Heart left ventricle (tissue), 16 donors: ENCODE measurements around the gene NAXD. TPM values are rescaled to one million over a fixed set of nuclear protein-coding genes. Genes with fewer than 3 reads are reported as not detected.
A peak's percentile ranks its signal among the peaks of the same experiment; 100 is the strongest.

ENCODE experiments used
- ATAC-seq, 4 donors: fragments of 200-7000 bp; cut with Tn5 transposase; one replicate each; pipeline ENCODE4 v1.9.1; 2020 to 2022; ENCODE audit warnings: moderate library complexity in 4 of 4, mild to moderate bottlenecking in 3 of 4, moderate number of reproducible peaks in 1 of 4
- DNase-seq, 5 donors: peaks; one replicate each; pipeline ENCODE4 v3.0.0-alpha.2; 2020
- H3K27ac ChIP-seq, 12 donors: fragments of 200-600 bp; sonication (generic) in 4 of 12; one replicate each; pipeline versions ENCODE4 v1.5.0 to v1.8.0; 2016 to 2022; ENCODE audit warnings: mild to moderate bottlenecking in 2 of 12
- H3K27me3 ChIP-seq, 9 donors: fragments of 200-600 bp; sonication (generic) in 2 of 9; one replicate each; pipeline versions ENCODE4 v1.5.1 to v1.8.0; 2016 to 2022; ENCODE audit warnings: mild to moderate bottlenecking in 3 of 9
- H3K36me3 ChIP-seq, 9 donors: fragments of 200-600 bp; sonication (generic) in 2 of 9; one replicate each; pipeline versions ENCODE4 v1.5.0 to v1.8.0; 2018 to 2022; ENCODE audit warnings: mild to moderate bottlenecking in 2 of 9
- H3K4me1 ChIP-seq, 12 donors: fragments of 200-600 bp; sonication (generic) in 4 of 12; one replicate each; pipeline versions ENCODE4 v1.5.0 to v1.8.0; 2016 to 2022; ENCODE audit warnings: mild to moderate bottlenecking in 3 of 12
- H3K4me3 ChIP-seq, 12 donors: fragments of 200-600 bp; sonication (generic) in 4 of 12; one replicate each; pipeline versions ENCODE4 v1.5.0 to v1.8.0; 2017 to 2022; ENCODE audit warnings: mild to moderate bottlenecking in 9 of 12, moderate library complexity in 4 of 12
- H3K9me3 ChIP-seq, 12 donors: fragments of 200-600 bp; sonication (generic) in 4 of 12; one replicate each; pipeline versions ENCODE4 v1.5.0 to v1.8.0; 2016 to 2022; ENCODE audit warnings: mild to moderate bottlenecking in 1 of 12
- CTCF ChIP-seq, 12 donors: fragments of 200-600 bp; sonication (generic) in 4 of 12; IDR thresholded peaks; one replicate each; pipeline versions ENCODE4 v1.5.0 to v1.8.0; 2018 to 2022; ENCODE audit warnings: antibody characterized with exemption in 12 of 12, mild to moderate bottlenecking in 5 of 12
- POLR2A ChIP-seq, 2 donors: fragments of 450-650 bp; IDR thresholded peaks; one replicate each; pipeline ENCODE4 v1.6.1; 2017; ENCODE audit warnings: antibody characterized with exemption in 2 of 2, mild to moderate bottlenecking in 2 of 2, moderate library complexity in 2 of 2
- WGBS, 4 donors: extraction: QIAGEN DNeasy Blood & Tissue Kit in 2 of 4; methylation state at CpG; one replicate each; pipeline versions ENCODE4 v1.1.5 to v1.1.7; 2013 to 2018; 5-methylcytosine and 5-hydroxymethylcytosine counted together
- intact Hi-C, 10 donors: fragments of 100-400 bp; cut with DNase I; formaldehyde crosslinking; loops; one replicate each; pipeline versions ENCODE4 v1.11.1 to v1.14.2; 2022
- polyA plus RNA-seq, 2 donors: library from polyadenylated mRNA; stranded (reverse); fragments of 200-250 nt; gene quantifications; one replicate each; pipeline ENCODE4 v1.2.3, GENCODE V29; 2013
- total RNA-seq, 9 donors: library from RNA; depleted of rRNA in 2 of 9; stranded (reverse); fragments of >200 nt in 2 of 9; fragmentation: NEBNext Ultra II Directional in 3 of 9; extraction: Animal tissue kit (Norgen Biotek cat#: 25700) in 3 of 9; gene quantifications; one replicate each; pipeline versions ENCODE4 v1.1.0 to v1.2.4, GENCODE V29; 2016 to 2023
- donor health status: ischemic (EF 13 %, LVEDD 7.1; RV severe dilation, severe dysfunction).
- donor health status: healthy with polysubstance abuse.
- donor health status: DM: no; HTN: yes; CAD: no.
- donor health status: DM: no; HTN: no; CAD: no.
- donor health status: ischemic (EF 25% LVEDD 6.9; RV normal size, moderate dysfunction).
- donor health status: ischemic (EF 25% LVEDD 5.7; RV mildly dilated, moderate dysfunction).
- donor health status: healthy.
- donor health status: DM: yes; HTN: yes; CAD: no.
- donor health status: ischemic (EF 35%, LVEDD 5.7; RV mildly dilated, moderate dysfunction).
- donor health status: nonischemic (EF 11% LVEDD 7.7; RV severe dilation, severe dysfunction).
- donor health status: DM: yes; HTN: yes; CAD: no.
- donor health status: PGD.
- donor health status: ischemic (EF 29% LVEDD 5.4; RV normal size, mild dysfunction).
- donor health status: nonischemic (EF 23%, LVEDD 6.1; RV moderate dilation, normal function).

NAXD gene
- total and polyA plus RNA-seq, 11 donors = 19.2 to 31.4 (median 23.4) TPM

- H3K36me3 ChIP-seq = peaks cover 0 to 95% (median 77%) of the 10 kb centered on the region in 9 donors
- TF ChIP-seq CTCF (IDR thresholded peaks at IDR 0.05) = no peak
- no peak for TF ChIP-seq POLR2A (IDR thresholded peaks at IDR 0.05)
- no peaks in the 10 kb centered on the region for H3K27me3 ChIP-seq
- no peaks in the 10 kb centered on the region for H3K9me3 ChIP-seq
- peak overlapping the region in 1 of 12 donors; percentile 85 for H3K27ac ChIP-seq
- no peak overlapping the region for H3K4me3 ChIP-seq
- no peaks in the 10 kb centered on the region for H3K4me1 ChIP-seq
- ATAC-seq (peak in 1 of 4 donors; percentile 29), DNase-seq (no peak)
- WGBS, 4 donors = 88 to 98% (median 93%) methylated on average over 5 of the region's 5 CpGs
- intact Hi-C loops = loop anchor here in 2 of 10 donors (5.0 to 10.0 kb wide), 2 partner anchors 131 to 133 kb away; no protein-coding TSS in a partner anchor
Observed at GRCh38 chr13:110683921-110684320, 68.6 kb downstream of the NAXD start.

- peaks cover 0 to 97% (median 81%) of the 10 kb centered on the region in 9 donors for H3K36me3 ChIP-seq
- H3K9me3 ChIP-seq = no peaks in the 10 kb centered on the region
- ATAC-seq (no peak), DNase-seq (no peak)
- no peak overlapping the region for H3K4me3 ChIP-seq
- peak overlapping the region in 1 of 12 donors; percentile 85 for H3K27ac ChIP-seq
- intact Hi-C loops = loop anchor here in 2 of 10 donors (5.0 to 10.0 kb wide), 2 partner anchors 130 to 133 kb away; no protein-coding TSS in a partner anchor
- H3K27me3 ChIP-seq = no peaks in the 10 kb centered on the region
- TF ChIP-seq CTCF (IDR thresholded peaks at IDR 0.05) = no peak
- TF ChIP-seq POLR2A (IDR thresholded peaks at IDR 0.05) = no peak
- H3K4me1 ChIP-seq = no peaks in the 10 kb centered on the region
- 91 to 95% (median 94%) methylated on average over 6 to 8 of the region's 8 CpGs for WGBS, 4 donors
Observed at GRCh38 chr13:110684388-110685056, 69.2 kb downstream of the NAXD start.

GRCh38 chr13:110685305-110686020 lies 70.1 kb downstream of the NAXD start:
- Histone ChIP-seq H3K9me3 (no peaks in the 10 kb centered on the region), H3K4me3 (no peak overlapping the region), H3K27ac (peak overlapping the region in 1 of 12 donors; percentile 85), H3K4me1 (no peaks in the 10 kb centered on the region), H3K36me3 (peaks cover 0 to 100% (median 88%) of the 10 kb centered on the region in 9 donors), H3K27me3 (no peaks in the 10 kb centered on the region)
- ATAC-seq (no peak), DNase-seq (no peak)
- TF ChIP-seq POLR2A (IDR thresholded peaks at IDR 0.05) (no peak), CTCF (IDR thresholded peaks at IDR 0.05) (no peak)
- intact Hi-C loops = loop anchor here in 1 of 10 donors (10.0 kb wide), 1 partner anchor 129 kb away; no protein-coding TSS in a partner anchor
- 90 to 94% (median 92%) methylated on average over 11 of the region's 11 CpGs for WGBS, 4 donors

- Histone ChIP-seq H3K4me1 (no peaks in the 10 kb centered on the region), H3K4me3 (no peak overlapping the region), H3K9me3 (no peaks in the 10 kb centered on the region), H3K27me3 (no peaks in the 10 kb centered on the region), H3K27ac (no peak overlapping the region), H3K36me3 (peaks cover 0 to 90% (median 73%) of the 10 kb centered on the region in 9 donors)
- intact Hi-C loops = loop anchor here in 1 of 10 donors (10.0 kb wide), 1 partner anchor 127 kb away; no protein-coding TSS in a partner anchor
- DNase-seq (no peak), ATAC-seq (no peak)
- TF ChIP-seq POLR2A (IDR thresholded peaks at IDR 0.05) (no peak), CTCF (IDR thresholded peaks at IDR 0.05) (no peak)
- 85 to 94% (median 94%) methylated on average over 16 of the region's 16 CpGs for WGBS, 4 donors
Observed at GRCh38 chr13:110687736-110688135, 72.4 kb downstream of the NAXD start.
